HepG2 (cell line): ENCODE data around the gene DGKG. TPM values are rescaled to one million over a fixed set of nuclear protein-coding genes. Genes with fewer than 3 reads are reported as not detected.
A peak's percentile ranks its signal among the peaks of the same experiment; 100 is the strongest.

ENCODE experiments used
- BRF2 ChIP-seq: sonication (generic); formaldehyde crosslinking; IDR thresholded peaks from 2 replicates; pipeline ENCODE4 v1.8.1; 2022; ENCODE audit warnings: mild to moderate bottlenecking, missing genetic modification reagents
- EEA1 ChIP-seq: sonication (generic); formaldehyde crosslinking; IDR thresholded peaks from 2 replicates; pipeline ENCODE4 v1.5.1; 2020; ENCODE audit warnings: mild to moderate bottlenecking, missing genetic modification reagents, borderline replicate concordance
- FOXA1 ChIP-seq, 2 experiments: fragments of 450-650 bp in 1 of 2; sonication (generic) in 1 of 2; formaldehyde crosslinking in 1 of 2; IDR thresholded peaks; 2 replicates each; pipeline versions ENCODE4 v1.4.0 to v1.6.1; 2016 to 2020; ENCODE audit warnings: missing genetic modification reagents in 1 of 2
- FOXM1 ChIP-seq: sonication (generic); formaldehyde crosslinking; IDR thresholded peaks from 2 replicates; pipeline ENCODE4 v1.5.0; 2020; ENCODE audit warnings: missing genetic modification reagents
- HNRNPH1 ChIP-seq: fragments of 200-400 bp; formaldehyde crosslinking; optimal IDR thresholded peaks from 2 replicates; pipeline ENCODE3; 2017; ENCODE audit warnings: mild to moderate bottlenecking, low read depth, low read length
- NCOR1 ChIP-seq: fragments of 200-600 bp; sonication (generic); IDR thresholded peaks from 2 replicates; pipeline ENCODE4 v1.7.0; 2017; ENCODE audit warnings: antibody characterized with exemption, low read length, borderline replicate concordance
- NR2C2 ChIP-seq: sonication (generic); formaldehyde crosslinking; IDR thresholded peaks from 2 replicates; pipeline ENCODE4 v1.4.0; 2020; ENCODE audit warnings: missing genetic modification reagents, mild to moderate bottlenecking, moderate library complexity, borderline replicate concordance
- POLR2AphosphoS5 ChIP-seq: IDR thresholded peaks from 2 replicates; pipeline ENCODE4 v1.6.1; 2012; ENCODE audit warnings: low read depth, low read length
- RFXAP ChIP-seq: sonication (generic); formaldehyde crosslinking; IDR thresholded peaks from 2 replicates; pipeline ENCODE4 v1.4.0; 2020; ENCODE audit warnings: missing genetic modification reagents, borderline replicate concordance
- SALL2 ChIP-seq: sonication (generic); formaldehyde crosslinking; IDR thresholded peaks from 2 replicates; pipeline ENCODE4 v1.8.1; 2023; ENCODE audit warnings: mild to moderate bottlenecking, missing genetic modification reagents, inconsistent platforms
- SNAPC2 ChIP-seq: sonication (generic); formaldehyde crosslinking; IDR thresholded peaks from 2 replicates; pipeline ENCODE4 v1.8.1; 2022; ENCODE audit warnings: mild to moderate bottlenecking, missing genetic modification reagents
- SP1 ChIP-seq, 2 experiments: fragments of 450-650 bp in 1 of 2; sonication (generic) in 1 of 2; formaldehyde crosslinking in 1 of 2; IDR thresholded peaks; 2 replicates each; pipeline versions ENCODE4 v1.4.0 to v1.6.1; 2016 to 2020; ENCODE audit warnings: missing genetic modification reagents in 1 of 2
- ZNF513 ChIP-seq: sonication (generic); formaldehyde crosslinking; conservative IDR thresholded peaks from 2 replicates; pipeline ENCODE4 v1.5.0; 2020; ENCODE audit warnings: missing genetic modification reagents
- polyA plus RNA-seq, 8 experiments: library from polyadenylated mRNA; depleted of rRNA in 3 of 8; stranded (reverse) in 7 of 8; unstranded in 1 of 8; fragments of >200 nt; fragmentation: Illumina TruSeq in 4 of 8; extraction: Trizol in 4 of 8; gene quantifications; 2 replicates each; pipeline versions ENCODE4 v1.2.1 to v1.2.3, GENCODE V29; 2011 to 2016; ENCODE audit warnings: low read depth in 4 of 8, missing spikeins in 1 of 8, mixed read lengths in 1 of 8; ENCODE audit not compliant: insufficient read depth in 1 of 8
- total RNA-seq, 5 experiments: library from RNA; depleted of rRNA; stranded (reverse); fragments of >200 nt; fragmentation: Illumina TruSeq; extraction: Trizol; gene quantifications; 2 replicates each; pipeline ENCODE4 v1.2.3, GENCODE V29; 2016; ENCODE audit warnings: low read depth in 1 of 5
- TF ChIP-seq, protein P1 (sequence below): sonication (generic); formaldehyde crosslinking; IDR thresholded peaks from 2 replicates; pipeline ENCODE4 v1.8.0; 2022; ENCODE audit warnings: missing genetic modification reagents, low read depth, mild to moderate bottlenecking, borderline replicate concordance
- TF ChIP-seq, protein P2 (sequence below): sonication (generic); formaldehyde crosslinking; IDR thresholded peaks from 2 replicates; pipeline ENCODE4 v1.9.0; 2021; ENCODE audit warnings: mild to moderate bottlenecking, missing genetic modification reagents
- TF ChIP-seq, protein P3 (sequence below): sonication (generic); formaldehyde crosslinking; IDR thresholded peaks from 2 replicates; pipeline ENCODE4 v1.4.0; 2020; ENCODE audit warnings: mild to moderate bottlenecking, missing genetic modification reagents

Gene DGKG
- total and polyA plus RNA-seq, 2 of the 13 experiments (the other 11 are each of a cell fraction or from before 2014, with no cell fraction given): 3.8 to 6.2 TPM

- TF ChIP-seq BRF2: no peak
- no peak for TF ChIP-seq FOXA1 (IDR thresholded peaks at IDR 0.05)
- TF ChIP-seq FOXA1 (CRISPR knock-in tag; IDR thresholded peaks at IDR 0.05): peak; percentile 67
- no peak for TF ChIP-seq RFXAP (CRISPR knock-in tag)
- no peak for TF ChIP-seq HNRNPH1
- TF ChIP-seq SP1 (IDR thresholded peaks at IDR 0.05): no peak
- TF ChIP-seq SP1 (CRISPR knock-in tag; IDR thresholded peaks at IDR 0.05): no peak
- TF ChIP-seq ZNF513: no peak
- TF ChIP-seq FOXM1 (CRISPR knock-in tag): no peak
- TF ChIP-seq, protein P1, sequence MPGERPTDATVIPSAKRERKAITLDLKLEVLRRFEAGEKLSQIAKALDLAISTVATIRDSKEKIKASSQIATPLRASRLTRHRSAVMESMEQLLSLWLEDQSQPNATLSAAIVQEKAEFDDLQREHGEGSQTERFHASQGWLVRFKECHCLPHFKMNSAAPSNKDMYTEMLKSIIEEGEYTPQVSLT: no peak
- no peak for TF ChIP-seq EEA1 (CRISPR knock-in tag)
- TF ChIP-seq NR2C2 (CRISPR knock-in tag): no peak
- TF ChIP-seq, protein P2, sequence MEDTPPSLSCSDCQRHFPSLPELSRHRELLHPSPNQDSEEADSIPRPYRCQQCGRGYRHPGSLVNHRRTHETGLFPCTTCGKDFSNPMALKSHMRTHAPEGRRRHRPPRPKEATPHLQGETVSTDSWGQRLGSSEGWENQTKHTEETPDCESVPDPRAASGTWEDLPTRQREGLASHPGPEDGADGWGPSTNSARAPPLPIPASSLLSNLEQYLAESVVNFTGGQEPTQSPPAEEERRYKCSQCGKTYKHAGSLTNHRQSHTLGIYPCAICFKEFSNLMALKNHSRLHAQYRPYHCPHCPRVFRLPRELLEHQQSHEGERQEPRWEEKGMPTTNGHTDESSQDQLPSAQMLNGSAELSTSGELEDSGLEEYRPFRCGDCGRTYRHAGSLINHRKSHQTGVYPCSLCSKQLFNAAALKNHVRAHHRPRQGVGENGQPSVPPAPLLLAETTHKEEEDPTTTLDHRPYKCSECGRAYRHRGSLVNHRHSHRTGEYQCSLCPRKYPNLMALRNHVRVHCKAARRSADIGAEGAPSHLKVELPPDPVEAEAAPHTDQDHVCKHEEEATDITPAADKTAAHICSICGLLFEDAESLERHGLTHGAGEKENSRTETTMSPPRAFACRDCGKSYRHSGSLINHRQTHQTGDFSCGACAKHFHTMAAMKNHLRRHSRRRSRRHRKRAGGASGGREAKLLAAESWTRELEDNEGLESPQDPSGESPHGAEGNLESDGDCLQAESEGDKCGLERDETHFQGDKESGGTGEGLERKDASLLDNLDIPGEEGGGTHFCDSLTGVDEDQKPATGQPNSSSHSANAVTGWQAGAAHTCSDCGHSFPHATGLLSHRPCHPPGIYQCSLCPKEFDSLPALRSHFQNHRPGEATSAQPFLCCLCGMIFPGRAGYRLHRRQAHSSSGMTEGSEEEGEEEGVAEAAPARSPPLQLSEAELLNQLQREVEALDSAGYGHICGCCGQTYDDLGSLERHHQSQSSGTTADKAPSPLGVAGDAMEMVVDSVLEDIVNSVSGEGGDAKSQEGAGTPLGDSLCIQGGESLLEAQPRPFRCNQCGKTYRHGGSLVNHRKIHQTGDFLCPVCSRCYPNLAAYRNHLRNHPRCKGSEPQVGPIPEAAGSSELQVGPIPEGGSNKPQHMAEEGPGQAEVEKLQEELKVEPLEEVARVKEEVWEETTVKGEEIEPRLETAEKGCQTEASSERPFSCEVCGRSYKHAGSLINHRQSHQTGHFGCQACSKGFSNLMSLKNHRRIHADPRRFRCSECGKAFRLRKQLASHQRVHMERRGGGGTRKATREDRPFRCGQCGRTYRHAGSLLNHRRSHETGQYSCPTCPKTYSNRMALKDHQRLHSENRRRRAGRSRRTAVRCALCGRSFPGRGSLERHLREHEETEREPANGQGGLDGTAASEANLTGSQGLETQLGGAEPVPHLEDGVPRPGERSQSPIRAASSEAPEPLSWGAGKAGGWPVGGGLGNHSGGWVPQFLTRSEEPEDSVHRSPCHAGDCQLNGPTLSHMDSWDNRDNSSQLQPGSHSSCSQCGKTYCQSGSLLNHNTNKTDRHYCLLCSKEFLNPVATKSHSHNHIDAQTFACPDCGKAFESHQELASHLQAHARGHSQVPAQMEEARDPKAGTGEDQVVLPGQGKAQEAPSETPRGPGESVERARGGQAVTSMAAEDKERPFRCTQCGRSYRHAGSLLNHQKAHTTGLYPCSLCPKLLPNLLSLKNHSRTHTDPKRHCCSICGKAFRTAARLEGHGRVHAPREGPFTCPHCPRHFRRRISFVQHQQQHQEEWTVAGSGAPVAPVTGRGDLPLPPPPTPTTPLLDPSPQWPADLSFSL (CRISPR knock-in tag): no peak
- peak; percentile 44; the same call in 1 of the 2 replicates for TF ChIP-seq NCOR1
- TF ChIP-seq, protein P3, sequence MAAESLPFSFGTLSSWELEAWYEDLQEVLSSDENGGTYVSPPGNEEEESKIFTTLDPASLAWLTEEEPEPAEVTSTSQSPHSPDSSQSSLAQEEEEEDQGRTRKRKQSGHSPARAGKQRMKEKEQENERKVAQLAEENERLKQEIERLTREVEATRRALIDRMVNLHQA (CRISPR knock-in tag): no peak
- no peak for TF ChIP-seq SALL2 (CRISPR knock-in tag)
- no peak for TF ChIP-seq SNAPC2 (CRISPR knock-in tag)
- TF ChIP-seq POLR2AphosphoS5: no peak
Observed at GRCh38 chr3:186354100-186354499, 7.9 kb downstream of the DGKG start (continued).
